Measurements from ENCODE around the gene PLEKHG3.

The PLEKHG3 gene

DNA sequence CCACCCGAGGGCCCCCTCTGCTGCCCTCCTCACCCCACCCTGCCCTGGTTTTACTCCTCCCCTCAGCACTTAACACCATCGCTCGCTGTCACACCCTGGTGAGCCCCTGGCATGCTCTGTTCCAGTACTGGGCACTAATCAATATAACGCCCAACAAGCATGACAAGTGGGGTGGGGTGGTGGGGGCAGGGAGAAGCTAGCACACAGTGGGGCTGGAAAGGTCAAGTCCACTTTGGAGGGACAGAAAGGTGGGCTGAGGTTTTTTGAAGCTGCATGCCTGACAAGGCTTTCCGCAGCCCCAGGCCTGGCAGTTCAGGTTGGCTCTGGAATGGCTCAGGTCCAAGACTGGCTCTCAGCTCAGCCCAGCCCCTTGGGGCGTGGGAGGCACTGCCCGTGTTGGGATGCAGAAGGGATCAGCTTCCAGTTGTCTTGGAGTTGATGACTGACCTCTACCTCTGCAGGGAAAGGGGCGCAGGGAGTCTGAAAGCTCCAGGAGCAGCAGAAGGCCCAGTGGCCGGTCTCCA lies 34.1 kb downstream of the PLEKHG3 start:
- no peak for DNase-seq (ENCODE audit: low read depth)
- TF ChIP-seq, protein P1, sequence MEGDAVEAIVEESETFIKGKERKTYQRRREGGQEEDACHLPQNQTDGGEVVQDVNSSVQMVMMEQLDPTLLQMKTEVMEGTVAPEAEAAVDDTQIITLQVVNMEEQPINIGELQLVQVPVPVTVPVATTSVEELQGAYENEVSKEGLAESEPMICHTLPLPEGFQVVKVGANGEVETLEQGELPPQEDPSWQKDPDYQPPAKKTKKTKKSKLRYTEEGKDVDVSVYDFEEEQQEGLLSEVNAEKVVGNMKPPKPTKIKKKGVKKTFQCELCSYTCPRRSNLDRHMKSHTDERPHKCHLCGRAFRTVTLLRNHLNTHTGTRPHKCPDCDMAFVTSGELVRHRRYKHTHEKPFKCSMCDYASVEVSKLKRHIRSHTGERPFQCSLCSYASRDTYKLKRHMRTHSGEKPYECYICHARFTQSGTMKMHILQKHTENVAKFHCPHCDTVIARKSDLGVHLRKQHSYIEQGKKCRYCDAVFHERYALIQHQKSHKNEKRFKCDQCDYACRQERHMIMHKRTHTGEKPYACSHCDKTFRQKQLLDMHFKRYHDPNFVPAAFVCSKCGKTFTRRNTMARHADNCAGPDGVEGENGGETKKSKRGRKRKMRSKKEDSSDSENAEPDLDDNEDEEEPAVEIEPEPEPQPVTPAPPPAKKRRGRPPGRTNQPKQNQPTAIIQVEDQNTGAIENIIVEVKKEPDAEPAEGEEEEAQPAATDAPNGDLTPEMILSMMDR (conservative IDR thresholded peaks at IDR 0.05; ENCODE audit: control insufficient read depth, insufficient read depth, low read depth, low read length), result no peak
- no peak overlapping the region for H3K4me3 ChIP-seq (ENCODE audit: control insufficient read depth, low read depth, low read length)

DNA sequence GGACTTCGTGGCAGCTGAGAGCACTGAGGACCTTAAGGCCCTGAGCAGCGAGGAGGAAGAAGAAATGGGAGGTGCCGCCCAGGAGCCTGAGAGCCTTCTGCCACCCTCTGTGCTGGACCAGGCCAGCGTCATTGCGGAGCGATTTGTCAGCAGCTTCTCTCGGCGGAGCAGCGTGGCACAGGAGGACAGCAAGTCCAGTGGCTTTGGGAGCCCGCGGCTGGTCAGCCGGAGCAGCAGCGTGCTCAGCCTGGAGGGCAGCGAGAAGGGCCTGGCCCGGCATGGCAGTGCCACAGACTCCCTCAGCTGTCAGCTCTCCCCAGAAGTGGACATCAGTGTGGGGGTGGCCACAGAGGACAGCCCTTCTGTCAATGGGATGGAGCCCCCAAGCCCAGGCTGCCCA lies 37.0 kb downstream of the PLEKHG3 start:
- no peak overlapping the region for H3K4me3 ChIP-seq (ENCODE audit: control insufficient read depth, low read depth, low read length)
- TF ChIP-seq, protein P1 (conservative IDR thresholded peaks at IDR 0.05; ENCODE audit: control insufficient read depth, insufficient read depth, low read depth, low read length), result no peak
- DNase-seq (ENCODE audit: low read depth), result no peak

DNA sequence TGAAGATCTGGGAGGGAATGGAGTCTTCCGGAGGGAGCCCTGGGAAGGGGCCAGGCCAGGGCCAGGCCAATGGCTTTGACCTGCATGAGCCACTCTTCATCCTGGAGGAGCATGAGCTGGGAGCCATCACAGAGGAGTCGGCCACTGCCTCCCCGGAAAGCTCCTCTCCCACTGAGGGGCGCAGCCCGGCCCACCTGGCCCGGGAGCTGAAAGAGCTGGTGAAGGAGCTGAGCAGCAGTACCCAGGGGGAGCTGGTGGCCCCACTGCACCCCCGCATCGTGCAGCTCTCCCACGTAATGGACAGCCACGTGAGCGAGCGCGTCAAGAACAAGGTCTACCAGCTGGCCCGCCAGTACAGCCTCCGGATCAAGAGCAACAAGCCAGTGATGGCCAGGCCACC lies 37.7 kb downstream of the PLEKHG3 start:
- DNase-seq (ENCODE audit: low read depth), result no peak
- H3K4me3 ChIP-seq (ENCODE audit: control insufficient read depth, low read depth, low read length), result no peak overlapping the region

DNA sequence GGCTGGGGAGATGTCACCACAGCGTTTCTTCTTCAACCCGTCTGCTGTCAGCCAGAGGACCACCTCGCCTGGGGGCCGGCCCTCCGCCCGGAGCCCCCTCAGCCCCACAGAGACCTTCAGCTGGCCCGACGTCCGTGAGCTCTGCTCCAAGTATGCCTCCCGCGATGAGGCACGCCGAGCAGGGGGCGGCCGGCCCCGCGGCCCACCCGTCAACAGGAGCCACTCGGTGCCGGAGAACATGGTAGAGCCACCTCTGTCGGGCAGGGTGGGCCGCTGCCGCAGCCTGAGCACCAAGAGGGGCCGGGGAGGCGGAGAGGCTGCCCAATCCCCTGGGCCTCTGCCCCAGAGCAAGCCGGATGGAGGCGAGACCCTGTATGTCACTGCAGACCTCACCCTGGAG lies 38.8 kb downstream of the PLEKHG3 start:
- TF ChIP-seq, protein P1 (conservative IDR thresholded peaks at IDR 0.05; ENCODE audit: control insufficient read depth, insufficient read depth, low read depth, low read length), result no peak
- H3K4me3 ChIP-seq (ENCODE audit: control insufficient read depth, low read depth, low read length), result no peak overlapping the region
- DNase-seq (ENCODE audit: low read depth), result no peak

More for the DNA sequence above, 37.7 kb downstream of the PLEKHG3 start:
- TF ChIP-seq, protein P1 (conservative IDR thresholded peaks at IDR 0.05; ENCODE audit: control insufficient read depth, insufficient read depth, low read depth, low read length), result no peak

DNA sequence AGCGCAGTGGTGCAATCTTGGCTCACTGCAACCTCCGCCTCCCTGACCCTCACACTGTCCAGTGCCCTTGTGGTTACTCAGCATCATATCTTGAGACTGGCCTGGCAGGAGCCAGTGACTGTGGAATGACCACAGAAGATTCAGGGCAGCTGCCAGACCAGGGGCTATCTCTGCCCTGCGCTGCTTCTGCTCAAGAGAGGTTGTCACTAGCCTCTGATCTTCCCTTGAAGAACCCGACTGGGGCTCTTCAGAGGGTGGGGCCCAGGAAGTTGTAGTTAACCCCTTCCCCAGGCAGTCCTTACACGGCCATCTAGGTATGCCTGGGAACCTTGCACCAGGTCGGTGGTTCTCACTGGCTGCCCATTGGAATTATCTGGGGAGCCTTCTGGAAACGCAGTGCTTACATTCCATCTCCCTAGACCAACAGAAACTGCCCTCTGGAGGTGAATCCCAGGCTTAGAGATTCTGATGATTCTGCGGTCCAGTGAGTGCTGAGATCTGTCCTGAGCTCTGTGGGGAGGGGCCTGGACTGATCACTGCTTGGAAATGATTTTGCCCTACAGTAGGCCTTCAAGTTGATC lies 41.4 kb downstream of the PLEKHG3 start:
- no peak for DNase-seq (ENCODE audit: low read depth)
- no peak overlapping the region for H3K4me3 ChIP-seq (ENCODE audit: control insufficient read depth, low read depth, low read length)
- TF ChIP-seq, protein P1 (conservative IDR thresholded peaks at IDR 0.05; ENCODE audit: control insufficient read depth, insufficient read depth, low read depth, low read length), result no peak

DNA sequence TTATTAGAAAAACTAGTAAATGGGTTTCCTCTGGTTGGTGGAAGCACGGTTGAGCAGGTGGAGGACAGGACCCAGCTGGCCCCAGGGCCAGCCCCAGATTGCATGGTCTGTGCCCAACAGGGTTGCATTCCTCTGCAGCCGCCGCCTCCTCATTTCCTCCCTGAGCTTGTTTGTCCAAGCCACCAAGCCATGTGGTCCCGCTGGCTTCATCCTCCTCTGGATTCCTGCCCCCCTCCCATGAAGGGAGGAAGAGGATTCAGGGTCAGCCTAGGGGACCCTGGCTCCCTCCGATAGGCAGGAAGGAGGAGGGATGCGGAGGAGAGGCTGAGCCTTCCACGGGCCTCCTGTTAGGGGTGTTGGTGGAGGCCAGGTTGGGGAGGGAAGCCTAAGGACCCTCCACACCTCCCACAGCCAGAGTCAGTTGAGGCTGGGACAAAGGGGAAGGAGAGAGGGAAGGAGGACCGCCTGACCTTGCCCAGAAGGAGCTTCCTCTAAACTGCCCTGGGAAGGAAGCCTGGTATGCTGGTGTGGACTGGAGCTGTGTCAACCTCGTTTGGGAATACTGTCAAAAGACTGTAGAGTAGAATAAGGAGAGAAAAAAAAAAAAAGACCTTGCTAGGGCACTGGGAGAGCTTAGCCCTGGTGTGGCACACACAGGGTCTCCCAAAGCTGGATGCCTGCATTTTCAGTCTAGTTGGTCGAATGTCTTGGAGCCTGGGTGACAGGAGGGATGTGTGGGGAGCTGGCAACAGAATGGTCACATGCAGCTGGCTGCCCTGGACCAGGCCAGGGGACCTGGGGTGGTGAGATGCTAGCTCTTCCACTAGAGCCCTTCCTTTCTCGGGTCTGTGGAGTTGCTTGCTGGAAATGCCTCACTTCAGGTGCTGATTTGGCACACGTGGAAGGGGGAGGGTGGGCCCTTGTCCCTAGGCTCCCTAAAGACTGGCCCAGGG lies 42.4 kb downstream of the PLEKHG3 start:
- TF ChIP-seq, protein P1 (conservative IDR thresholded peaks at IDR 0.05; ENCODE audit: control insufficient read depth, insufficient read depth, low read depth, low read length), result no peak
- DNase-seq (ENCODE audit: low read depth), result no peak
- H3K4me3 ChIP-seq (ENCODE audit: control insufficient read depth, low read depth, low read length), result no peak overlapping the region
